Keratinocyte (primary cell): ENCODE measurements around the gene CACNA1S. TPM values are rescaled to one million over a fixed set of nuclear protein-coding genes. Genes with fewer than 3 reads are reported as not detected.

Source experiments
- DNase-seq: peaks from one replicate; pipeline ENCODE4 v3.0.0-alpha.2; 2011; ENCODE audit warnings: low read depth, missing footprints, low spot score
- FAIRE-seq: peaks from 2 replicates; lab custom pipeline; 2011; peaks lifted over from hg19 to GRCh38; lab: Jason Lieb, UNC
- H2AFZ ChIP-seq: 2 replicates; pipeline ENCODE4 v1.6.0; 2012; ENCODE audit warnings: low read length, control low read depth, inconsistent platforms; ENCODE audit not compliant: control insufficient read depth
- H3K27ac ChIP-seq: 2 replicates; pipeline ENCODE4 v1.5.1; 2011; ENCODE audit warnings: low read length; ENCODE audit not compliant: control insufficient read depth, insufficient read depth
- H3K27me3 ChIP-seq: 3 replicates; pipeline ENCODE4 v1.6.0; 2011; ENCODE audit warnings: low read length; ENCODE audit not compliant: control insufficient read depth, insufficient read depth; ENCODE audit errors: extremely low read depth
- H3K36me3 ChIP-seq, 2 experiments: 2 replicates in 1 of 2; 3 replicates in 1 of 2; pipeline ENCODE4 v1.5.1; 2011; ENCODE audit warnings: low read length in 2 of 2, mild to moderate bottlenecking in 1 of 2; ENCODE audit not compliant: control insufficient read depth in 2 of 2, insufficient read depth in 2 of 2; ENCODE audit errors: extremely low read depth in 1 of 2
- H3K4me1 ChIP-seq: 3 replicates; pipeline ENCODE4 v1.5.1; 2011; ENCODE audit warnings: low read length; ENCODE audit not compliant: control insufficient read depth, insufficient read depth; ENCODE audit errors: extremely low read depth
- H3K4me2 ChIP-seq: 3 replicates; pipeline ENCODE4 v1.6.0; 2011; ENCODE audit warnings: low read depth, low read length; ENCODE audit not compliant: control insufficient read depth, insufficient read depth; ENCODE audit errors: extremely low read depth
- H3K4me3 ChIP-seq, 3 experiments: fragments of 200-600 bp in 1 of 3; sonication (generic) in 1 of 3; 2 replicates in 2 of 3; 3 replicates in 1 of 3; pipeline ENCODE4 v1.5.1; 2011 to 2016; ENCODE audit warnings: low read length in 3 of 3, mild to moderate bottlenecking in 3 of 3, control low read depth in 2 of 3, inconsistent platforms in 1 of 3, low read depth in 1 of 3, mixed read lengths in 1 of 3, mixed run types in 1 of 3, moderate library complexity in 1 of 3; ENCODE audit not compliant: control insufficient read depth in 2 of 3, insufficient read depth in 2 of 3; ENCODE audit errors: extremely low read depth in 1 of 3
- H3K79me2 ChIP-seq: 2 replicates; pipeline ENCODE4 v1.6.0; 2012; ENCODE audit warnings: low read length; ENCODE audit not compliant: control insufficient read depth, insufficient read depth
- H3K9ac ChIP-seq: 3 replicates; pipeline ENCODE4 v1.6.0; 2011; ENCODE audit warnings: low read length; ENCODE audit not compliant: control insufficient read depth, insufficient read depth; ENCODE audit errors: extremely low read depth
- H3K9me1 ChIP-seq: 3 replicates; pipeline ENCODE4 v1.6.0; 2011; ENCODE audit warnings: low read length; ENCODE audit not compliant: control insufficient read depth, insufficient read depth; ENCODE audit errors: extremely low read depth
- H3K9me3 ChIP-seq: 2 replicates; pipeline ENCODE4 v1.5.1; 2012; ENCODE audit warnings: low read depth, low read length; ENCODE audit not compliant: control insufficient read depth
- H4K20me1 ChIP-seq: 3 replicates; pipeline ENCODE4 v1.6.0; 2011; ENCODE audit warnings: low read length; ENCODE audit not compliant: control insufficient read depth, insufficient read depth; ENCODE audit errors: extremely low read depth
- CTCF ChIP-seq, 3 experiments: IDR thresholded peaks in 1 of 3; conservative IDR thresholded peaks in 1 of 3; optimal IDR thresholded peaks in 1 of 3; 2 replicates in 2 of 3; 3 replicates in 1 of 3; pipeline versions ENCODE3 to v1.5.1; 2011; ENCODE audit warnings: low read length in 3 of 3, mild to moderate bottlenecking in 3 of 3, moderate library complexity in 2 of 3, control low read depth in 1 of 3, inconsistent platforms in 1 of 3; ENCODE audit not compliant: insufficient read depth in 2 of 3; ENCODE audit errors: extremely low read depth in 1 of 3
- EZH2 ChIP-seq: IDR thresholded peaks from one replicate; pipeline ENCODE4 v1.6.1; 2012; ENCODE audit warnings: inconsistent platforms, mild to moderate bottlenecking, low read length, moderate library complexity
- dilution Hi-C: fragments of 300-500 bp; cut with MboI; formaldehyde crosslinking; loops from one replicate; pipeline ENCODE4 v1.7.0; 2020; ENCODE audit warnings: low sequenced_read_pairs; ENCODE audit not compliant: extremely low pct_ligation_motif_present
- polyA plus RNA-seq, 5 experiments: library from polyadenylated mRNA; depleted of rRNA in 3 of 5; stranded (reverse) in 3 of 5; stranded (forward) in 1 of 5; unstranded in 1 of 5; fragments of >200 nt; gene quantifications; 1 replicate in 1 of 5; 2 replicates in 3 of 5; 3 replicates in 1 of 5; pipeline versions ENCODE4 v1.2.1 to v1.2.3, GENCODE V29; 2011 to 2012; ENCODE audit warnings: missing spikeins in 2 of 5, low read depth in 1 of 5, low replicate concordance in 1 of 5

Gene CACNA1S
- polyA plus RNA-seq, 1 donor (not counting 4 experiments of a cell fraction or from before 2014, with no cell fraction given) = not detected

GRCh38 chr1:201088395-201088794, 23.8 kb downstream of the CACNA1S start:
- TF ChIP-seq CTCF (optimal IDR thresholded peaks at IDR 0.05 in 1 of 3, IDR thresholded peaks at IDR 0.05 in 1 of 3, conservative IDR thresholded peaks at IDR 0.05 in 1 of 3; ENCODE audit: extremely low read depth in 1 of 3, insufficient read depth in 2 of 3, low read length in 3 of 3) = no peak
- TF ChIP-seq EZH2 = no peak
- Histone ChIP-seq H3K9me3 (no peaks in the 10 kb centered on the region), H2AFZ (no peak overlapping the region), H3K79me2 (no peaks in the 10 kb centered on the region), H3K36me3 (no peaks in the 10 kb centered on the region), H3K9me1 (no peaks in the 10 kb centered on the region), H3K27me3 (peaks cover 3% of the 10 kb centered on the region), H3K4me1 (peaks cover 16% of the 10 kb centered on the region), H3K27ac (no peak overlapping the region), H4K20me1 (no peaks in the 10 kb centered on the region), H3K4me3 (no peak overlapping the region), H3K4me2 (no peak overlapping the region), H3K9ac (no peak overlapping the region)
- no peak for DNase-seq
- dilution Hi-C loops = no loop called here
- no peak for FAIRE-seq

GRCh38 chr1:201085902-201086735, 26.1 kb downstream of the CACNA1S start:
- peaks cover 16% of the 10 kb centered on the region for H3K4me1 ChIP-seq
- DNase-seq = no peak
- H4K20me1 ChIP-seq = no peaks in the 10 kb centered on the region
- TF ChIP-seq EZH2 = no peak
- TF ChIP-seq CTCF (optimal IDR thresholded peaks at IDR 0.05 in 1 of 3, IDR thresholded peaks at IDR 0.05 in 1 of 3, conservative IDR thresholded peaks at IDR 0.05 in 1 of 3; ENCODE audit: extremely low read depth in 1 of 3, insufficient read depth in 2 of 3, low read length in 3 of 3) = peak; percentile 60 to 72 (median 69)
- no peak overlapping the region for H3K4me2 ChIP-seq
- no peak overlapping the region for H3K4me3 ChIP-seq
- H2AFZ ChIP-seq = no peak overlapping the region
- dilution Hi-C loops = no loop called here
- no peak for FAIRE-seq
- no peaks in the 10 kb centered on the region for H3K9me3 ChIP-seq
- H3K36me3 ChIP-seq = no peaks in the 10 kb centered on the region
- no peak overlapping the region for H3K27ac ChIP-seq
- H3K9me1 ChIP-seq = no peaks in the 10 kb centered on the region
- H3K9ac ChIP-seq = no peak overlapping the region
- no peaks in the 10 kb centered on the region for H3K79me2 ChIP-seq
- H3K27me3 ChIP-seq = peaks cover 3% of the 10 kb centered on the region
